Liver (tissue), 3 donors: ENCODE data around the gene BAHCC1.

Experiments
- RAD21 ChIP-seq, 2 donors: IDR thresholded peaks; 2 replicates each; pipeline ENCODE4 v1.6.1; 2016; ENCODE audit warnings: antibody characterized with exemption in 2 of 2, mild to moderate bottlenecking in 2 of 2
- YY1 ChIP-seq: IDR thresholded peaks from 2 replicates; pipeline ENCODE4 v1.6.1; 2016; ENCODE audit warnings: antibody characterized with exemption, mild to moderate bottlenecking
- TF ChIP-seq, protein P1 (sequence below): fragments of 150-350 bp; IDR thresholded peaks from 2 replicates; pipeline ENCODE4 v1.5.1; 2017; ENCODE audit warnings: improper control_type of control experiment, low read depth, low read length; ENCODE audit not compliant: missing input control
- TF ChIP-seq, protein P2 (sequence below): IDR thresholded peaks from 2 replicates; pipeline ENCODE4 v1.6.1; 2016; ENCODE audit warnings: antibody characterized with exemption, mild to moderate bottlenecking
- TF ChIP-seq, protein P3 (sequence below): IDR thresholded peaks from 2 replicates; pipeline ENCODE4 v1.6.1; 2016; ENCODE audit warnings: antibody characterized with exemption
- donor health status: healthy.
- donor health status: healthy.

DNA sequence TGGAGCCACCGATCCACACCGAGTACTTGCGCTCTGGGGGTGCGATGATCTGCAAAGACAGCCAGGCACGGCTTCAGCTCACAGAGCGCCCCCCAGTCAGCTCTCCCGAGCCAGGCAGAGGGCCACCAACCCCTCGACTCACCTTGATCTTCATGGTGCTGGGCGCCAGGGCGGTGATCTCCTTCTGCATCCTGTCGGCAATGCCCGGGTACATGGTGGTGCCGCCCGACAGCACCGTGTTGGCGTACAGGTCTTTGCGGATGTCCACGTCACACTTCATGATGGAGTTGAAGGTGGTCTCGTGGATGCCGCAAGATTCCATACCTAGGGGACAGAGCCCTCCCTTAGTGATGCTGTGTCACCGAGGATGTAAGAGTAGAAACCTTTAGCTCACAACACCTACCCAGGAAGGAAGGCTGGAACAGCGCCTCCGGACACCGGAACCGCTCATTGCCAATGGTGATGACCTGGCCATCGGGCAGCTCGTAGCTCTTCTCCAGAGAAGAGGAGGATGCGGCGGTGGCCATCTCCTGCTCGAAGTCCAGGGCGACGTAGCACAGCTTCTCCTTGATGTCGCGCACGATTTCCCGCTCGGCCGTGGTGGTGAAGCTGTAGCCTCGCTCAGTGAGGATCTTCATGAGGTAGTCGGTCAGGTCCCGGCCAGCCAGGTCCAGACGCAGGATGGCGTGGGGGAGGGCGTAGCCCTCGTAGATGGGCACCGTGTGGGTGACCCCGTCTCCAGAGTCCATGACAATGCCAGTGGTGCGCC, 115.7 kb downstream of the BAHCC1 start:
- TF ChIP-seq, protein P1, sequence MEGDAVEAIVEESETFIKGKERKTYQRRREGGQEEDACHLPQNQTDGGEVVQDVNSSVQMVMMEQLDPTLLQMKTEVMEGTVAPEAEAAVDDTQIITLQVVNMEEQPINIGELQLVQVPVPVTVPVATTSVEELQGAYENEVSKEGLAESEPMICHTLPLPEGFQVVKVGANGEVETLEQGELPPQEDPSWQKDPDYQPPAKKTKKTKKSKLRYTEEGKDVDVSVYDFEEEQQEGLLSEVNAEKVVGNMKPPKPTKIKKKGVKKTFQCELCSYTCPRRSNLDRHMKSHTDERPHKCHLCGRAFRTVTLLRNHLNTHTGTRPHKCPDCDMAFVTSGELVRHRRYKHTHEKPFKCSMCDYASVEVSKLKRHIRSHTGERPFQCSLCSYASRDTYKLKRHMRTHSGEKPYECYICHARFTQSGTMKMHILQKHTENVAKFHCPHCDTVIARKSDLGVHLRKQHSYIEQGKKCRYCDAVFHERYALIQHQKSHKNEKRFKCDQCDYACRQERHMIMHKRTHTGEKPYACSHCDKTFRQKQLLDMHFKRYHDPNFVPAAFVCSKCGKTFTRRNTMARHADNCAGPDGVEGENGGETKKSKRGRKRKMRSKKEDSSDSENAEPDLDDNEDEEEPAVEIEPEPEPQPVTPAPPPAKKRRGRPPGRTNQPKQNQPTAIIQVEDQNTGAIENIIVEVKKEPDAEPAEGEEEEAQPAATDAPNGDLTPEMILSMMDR: no peak
- TF ChIP-seq YY1: no peak
- TF ChIP-seq, protein P2, sequence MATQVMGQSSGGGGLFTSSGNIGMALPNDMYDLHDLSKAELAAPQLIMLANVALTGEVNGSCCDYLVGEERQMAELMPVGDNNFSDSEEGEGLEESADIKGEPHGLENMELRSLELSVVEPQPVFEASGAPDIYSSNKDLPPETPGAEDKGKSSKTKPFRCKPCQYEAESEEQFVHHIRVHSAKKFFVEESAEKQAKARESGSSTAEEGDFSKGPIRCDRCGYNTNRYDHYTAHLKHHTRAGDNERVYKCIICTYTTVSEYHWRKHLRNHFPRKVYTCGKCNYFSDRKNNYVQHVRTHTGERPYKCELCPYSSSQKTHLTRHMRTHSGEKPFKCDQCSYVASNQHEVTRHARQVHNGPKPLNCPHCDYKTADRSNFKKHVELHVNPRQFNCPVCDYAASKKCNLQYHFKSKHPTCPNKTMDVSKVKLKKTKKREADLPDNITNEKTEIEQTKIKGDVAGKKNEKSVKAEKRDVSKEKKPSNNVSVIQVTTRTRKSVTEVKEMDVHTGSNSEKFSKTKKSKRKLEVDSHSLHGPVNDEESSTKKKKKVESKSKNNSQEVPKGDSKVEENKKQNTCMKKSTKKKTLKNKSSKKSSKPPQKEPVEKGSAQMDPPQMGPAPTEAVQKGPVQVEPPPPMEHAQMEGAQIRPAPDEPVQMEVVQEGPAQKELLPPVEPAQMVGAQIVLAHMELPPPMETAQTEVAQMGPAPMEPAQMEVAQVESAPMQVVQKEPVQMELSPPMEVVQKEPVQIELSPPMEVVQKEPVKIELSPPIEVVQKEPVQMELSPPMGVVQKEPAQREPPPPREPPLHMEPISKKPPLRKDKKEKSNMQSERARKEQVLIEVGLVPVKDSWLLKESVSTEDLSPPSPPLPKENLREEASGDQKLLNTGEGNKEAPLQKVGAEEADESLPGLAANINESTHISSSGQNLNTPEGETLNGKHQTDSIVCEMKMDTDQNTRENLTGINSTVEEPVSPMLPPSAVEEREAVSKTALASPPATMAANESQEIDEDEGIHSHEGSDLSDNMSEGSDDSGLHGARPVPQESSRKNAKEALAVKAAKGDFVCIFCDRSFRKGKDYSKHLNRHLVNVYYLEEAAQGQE: no peak
- no peak for TF ChIP-seq RAD21 (IDR thresholded peaks at IDR 0.05)
- TF ChIP-seq, protein P3, sequence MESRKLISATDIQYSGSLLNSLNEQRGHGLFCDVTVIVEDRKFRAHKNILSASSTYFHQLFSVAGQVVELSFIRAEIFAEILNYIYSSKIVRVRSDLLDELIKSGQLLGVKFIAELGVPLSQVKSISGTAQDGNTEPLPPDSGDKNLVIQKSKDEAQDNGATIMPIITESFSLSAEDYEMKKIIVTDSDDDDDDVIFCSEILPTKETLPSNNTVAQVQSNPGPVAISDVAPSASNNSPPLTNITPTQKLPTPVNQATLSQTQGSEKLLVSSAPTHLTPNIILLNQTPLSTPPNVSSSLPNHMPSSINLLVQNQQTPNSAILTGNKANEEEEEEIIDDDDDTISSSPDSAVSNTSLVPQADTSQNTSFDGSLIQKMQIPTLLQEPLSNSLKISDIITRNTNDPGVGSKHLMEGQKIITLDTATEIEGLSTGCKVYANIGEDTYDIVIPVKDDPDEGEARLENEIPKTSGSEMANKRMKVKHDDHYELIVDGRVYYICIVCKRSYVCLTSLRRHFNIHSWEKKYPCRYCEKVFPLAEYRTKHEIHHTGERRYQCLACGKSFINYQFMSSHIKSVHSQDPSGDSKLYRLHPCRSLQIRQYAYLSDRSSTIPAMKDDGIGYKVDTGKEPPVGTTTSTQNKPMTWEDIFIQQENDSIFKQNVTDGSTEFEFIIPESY: no peak
